Right atrium auricular region (tissue), 2 donors: ENCODE results near the gene AKT1. TPM values are rescaled to one million over a fixed set of nuclear protein-coding genes. Genes with fewer than 3 reads are reported as not detected.
"Not testable (repeated sequence)": the region's sequence is repeated elsewhere in the genome, so short reads cannot be mapped to it uniquely, and the experiment has no call there.

ENCODE experiments used
- DNase-seq: peaks from one replicate; pipeline ENCODE4 v3.0.0-alpha.2; 2019; ENCODE audit warnings: low spot score
- H3K27ac ChIP-seq, 2 donors: fragments of 200-600 bp; sonication (generic); 1 replicate in 1 of 2; 2 replicates in 1 of 2; pipeline ENCODE4 v1.5.1; 2016 to 2019
- H3K27me3 ChIP-seq, 2 donors: fragments of 200-600 bp; sonication (generic); one replicate each; pipeline versions ENCODE4 v1.5.1 to v1.6.0; 2017 to 2019
- H3K36me3 ChIP-seq: fragments of 200-600 bp; sonication (generic); one replicate; pipeline ENCODE4 v1.5.1; 2016
- H3K4me1 ChIP-seq, 2 donors: fragments of 200-600 bp; sonication (generic); one replicate each; pipeline versions ENCODE4 v1.5.1 to v1.6.0; 2017 to 2019
- H3K4me3 ChIP-seq, 2 donors: fragments of 200-600 bp; sonication (generic); 1 replicate in 1 of 2; 2 replicates in 1 of 2; pipeline ENCODE4 v1.5.1; 2017 to 2019; ENCODE audit warnings: mild to moderate bottlenecking in 1 of 2, moderate library complexity in 1 of 2
- H3K9me3 ChIP-seq, 2 donors: fragments of 200-600 bp; sonication (generic); one replicate each; pipeline ENCODE4 v1.5.1; 2019
- total RNA-seq, 2 donors: library from RNA; depleted of rRNA; stranded (reverse); fragments of >200 nt; gene quantifications; one replicate each; pipeline ENCODE4 v1.1.0, GENCODE V29; 2016
- TF ChIP-seq, protein P1 (sequence below), 2 donors: fragments of 200-600 bp; sonication (generic); IDR thresholded peaks; one replicate each; pipeline ENCODE4 v1.5.1; 2019; ENCODE audit warnings: antibody characterized with exemption in 2 of 2

AKT1 gene
- total RNA-seq, 2 donors from 2014 or later, result 77.7 to 93.8 TPM

DNA sequence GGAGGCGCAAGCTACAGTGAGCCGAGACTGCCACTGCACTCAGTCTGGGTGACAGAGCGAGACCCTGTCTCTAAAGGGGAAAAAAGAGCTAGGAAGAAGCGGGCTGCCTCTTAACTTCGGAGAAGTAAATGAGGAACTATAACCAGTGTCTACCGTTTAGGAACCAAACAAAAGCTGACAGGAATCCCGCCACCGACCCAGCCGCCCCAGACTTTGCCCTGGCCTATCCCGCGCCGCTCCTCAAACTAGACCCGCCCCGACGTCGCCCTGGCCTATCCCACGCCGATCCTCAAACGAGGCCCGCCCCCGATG is 43.2 kb downstream of the AKT1 start:
- H3K4me1 ChIP-seq, result peaks cover 0 to 27% of the 10 kb centered on the region in 2 donors
- TF ChIP-seq, protein P1, sequence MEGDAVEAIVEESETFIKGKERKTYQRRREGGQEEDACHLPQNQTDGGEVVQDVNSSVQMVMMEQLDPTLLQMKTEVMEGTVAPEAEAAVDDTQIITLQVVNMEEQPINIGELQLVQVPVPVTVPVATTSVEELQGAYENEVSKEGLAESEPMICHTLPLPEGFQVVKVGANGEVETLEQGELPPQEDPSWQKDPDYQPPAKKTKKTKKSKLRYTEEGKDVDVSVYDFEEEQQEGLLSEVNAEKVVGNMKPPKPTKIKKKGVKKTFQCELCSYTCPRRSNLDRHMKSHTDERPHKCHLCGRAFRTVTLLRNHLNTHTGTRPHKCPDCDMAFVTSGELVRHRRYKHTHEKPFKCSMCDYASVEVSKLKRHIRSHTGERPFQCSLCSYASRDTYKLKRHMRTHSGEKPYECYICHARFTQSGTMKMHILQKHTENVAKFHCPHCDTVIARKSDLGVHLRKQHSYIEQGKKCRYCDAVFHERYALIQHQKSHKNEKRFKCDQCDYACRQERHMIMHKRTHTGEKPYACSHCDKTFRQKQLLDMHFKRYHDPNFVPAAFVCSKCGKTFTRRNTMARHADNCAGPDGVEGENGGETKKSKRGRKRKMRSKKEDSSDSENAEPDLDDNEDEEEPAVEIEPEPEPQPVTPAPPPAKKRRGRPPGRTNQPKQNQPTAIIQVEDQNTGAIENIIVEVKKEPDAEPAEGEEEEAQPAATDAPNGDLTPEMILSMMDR (IDR thresholded peaks at IDR 0.05), result no peak
- no peaks in the 10 kb centered on the region for H3K27me3 ChIP-seq
- peak overlapping the region; percentile 95 to 100 for H3K4me3 ChIP-seq
- no peak for DNase-seq
- H3K9me3 ChIP-seq, result no peaks in the 10 kb centered on the region
- H3K36me3 ChIP-seq, result peaks cover 16% of the 10 kb centered on the region
- peak overlapping the region; percentile 87 for H3K27ac ChIP-seq

DNA sequence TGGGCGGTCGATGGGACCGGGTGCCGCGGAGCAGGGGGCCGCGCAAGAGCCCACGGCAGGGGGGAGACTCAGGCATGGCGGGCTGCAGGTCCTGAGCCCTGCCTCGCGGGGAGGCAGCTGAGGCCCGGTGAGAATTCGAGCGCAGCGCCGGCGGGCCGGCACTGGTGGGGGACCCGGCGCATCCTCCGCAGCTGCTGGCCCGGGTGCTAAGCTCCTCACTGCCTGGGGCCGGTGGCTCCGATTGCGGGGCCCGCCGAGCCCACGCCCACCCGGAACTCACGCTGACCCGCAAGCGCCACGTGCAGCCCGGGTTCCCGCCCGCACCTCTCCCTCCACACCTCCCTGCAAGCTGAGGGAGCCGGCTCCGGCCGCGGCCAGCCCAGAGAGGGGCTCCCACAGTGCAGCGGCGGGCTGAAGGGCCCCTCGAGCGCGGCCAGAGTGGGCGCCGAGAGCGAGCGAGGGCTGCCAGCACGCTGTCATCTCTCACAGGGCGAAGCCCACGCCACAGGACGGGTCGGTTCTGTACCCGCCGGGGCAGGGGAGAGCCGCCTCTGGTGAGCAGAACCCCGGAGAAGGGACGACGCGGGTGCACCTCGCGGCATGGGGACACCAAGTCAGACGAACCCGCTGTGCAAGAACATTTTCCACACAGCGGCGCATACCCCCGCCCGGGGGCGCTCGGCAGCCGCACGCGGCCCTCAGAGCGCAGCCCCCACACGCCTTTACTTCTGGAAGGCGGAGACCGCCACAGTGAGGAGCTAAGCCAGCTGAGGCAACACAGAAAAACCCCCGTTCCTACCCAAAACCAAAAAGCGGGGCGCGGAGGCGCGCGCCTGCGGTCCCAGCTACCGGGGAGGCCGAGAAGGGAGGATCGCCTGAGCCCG is 43.8 kb downstream of the AKT1 start:
- peak overlapping the region; percentile 87 for H3K27ac ChIP-seq
- DNase-seq, result no peak
- no peaks in the 10 kb centered on the region for H3K27me3 ChIP-seq
- peaks cover 10% of the 10 kb centered on the region for H3K36me3 ChIP-seq
- peaks cover 0 to 27% of the 10 kb centered on the region in 2 donors for H3K4me1 ChIP-seq
- TF ChIP-seq, protein P1 (IDR thresholded peaks at IDR 0.05), result no peak
- no peaks in the 10 kb centered on the region for H3K9me3 ChIP-seq
- peak overlapping the region; percentile 95 to 100 for H3K4me3 ChIP-seq

GRCh38 chr14:104750753-104751057 is 44.8 kb downstream of the AKT1 start:
- H3K4me1 ChIP-seq, result peaks cover 0 to 27% of the 10 kb centered on the region in 2 donors
- not testable (repeated sequence) for H3K27ac ChIP-seq, H3K9me3 ChIP-seq, H3K4me3 ChIP-seq, DNase-seq, H3K27me3 ChIP-seq, H3K36me3 ChIP-seq

DNA sequence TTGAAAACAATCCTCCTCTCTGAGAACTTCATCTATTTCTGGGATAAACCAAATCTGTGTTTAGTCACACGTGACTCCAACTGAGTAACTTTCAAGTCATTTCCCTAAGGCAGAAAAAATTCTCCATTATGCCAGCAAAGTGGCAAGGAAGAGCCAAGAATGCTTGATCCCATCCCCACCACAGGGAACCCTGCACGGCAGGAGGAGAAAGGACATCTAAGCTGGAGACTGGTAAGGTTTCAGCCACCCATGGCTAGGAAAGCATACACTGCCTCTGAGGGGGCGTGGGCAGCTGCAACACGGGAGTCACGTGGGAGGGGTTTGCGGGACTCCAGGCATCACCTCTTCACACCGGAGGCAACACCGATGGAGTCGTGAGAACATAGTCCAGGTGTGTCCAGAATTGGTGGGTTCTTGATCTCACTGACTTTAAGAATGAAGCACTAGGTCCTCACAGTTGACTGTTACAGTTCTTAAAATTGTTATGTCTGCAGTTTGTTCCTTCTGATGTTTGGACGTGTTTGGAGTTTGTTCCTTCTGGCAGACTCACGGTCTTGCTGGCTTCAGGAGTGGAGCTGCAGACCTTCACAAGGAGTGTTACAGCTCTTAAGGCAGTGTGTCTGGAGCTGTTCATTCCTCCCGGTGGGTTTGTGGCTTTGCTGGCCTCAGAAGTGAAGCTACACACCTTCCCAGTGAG is 45.3 kb downstream of the AKT1 start:
- Histone ChIP-seq H3K4me1 (peaks cover 0 to 25% of the 10 kb centered on the region in 2 donors), H3K4me3 (no peak overlapping the region), H3K36me3 (peaks cover 3% of the 10 kb centered on the region), H3K27me3 (no peaks in the 10 kb centered on the region), H3K27ac (no peak overlapping the region), H3K9me3 (no peaks in the 10 kb centered on the region)
- TF ChIP-seq, protein P1 (IDR thresholded peaks at IDR 0.05), result no peak
- no peak for DNase-seq

DNA sequence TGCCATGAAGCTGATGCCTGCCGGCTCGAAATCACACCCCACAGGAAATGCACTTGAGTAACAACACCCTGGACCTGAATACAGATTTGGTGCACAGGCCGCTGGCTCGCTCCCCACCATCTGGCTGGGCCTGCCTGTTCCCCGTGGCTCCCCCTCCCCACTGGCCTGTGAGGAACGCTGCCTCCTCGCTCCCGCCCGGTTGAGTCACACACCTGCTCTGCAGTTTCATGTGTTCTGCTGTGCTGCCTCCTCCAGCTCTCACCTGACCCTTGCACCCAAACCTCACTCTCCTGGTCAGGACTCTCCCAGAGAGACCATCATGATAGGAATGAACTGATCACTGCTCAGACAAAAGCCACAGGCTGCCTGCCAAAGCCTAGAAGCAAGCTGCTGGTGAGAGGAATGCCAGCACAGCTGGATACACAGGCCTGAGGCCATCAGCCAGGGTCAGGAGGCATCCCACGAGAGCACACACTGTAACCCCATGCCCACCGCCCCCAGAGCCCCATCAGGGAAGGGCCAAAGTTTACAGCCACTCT is 46.4 kb downstream of the AKT1 start:
- TF ChIP-seq, protein P1 (IDR thresholded peaks at IDR 0.05), result no peak

GRCh38 chr14:104747876-104748275 is 47.7 kb downstream of the AKT1 start:
- H3K27ac ChIP-seq, result peak overlapping the region; percentile 46 to 48
- H3K4me3 ChIP-seq, result no peak overlapping the region
- H3K36me3 ChIP-seq, result peaks cover 22% of the 10 kb centered on the region
- H3K9me3 ChIP-seq, result no peaks in the 10 kb centered on the region
- peaks cover 0 to 6% of the 10 kb centered on the region in 2 donors for H3K4me1 ChIP-seq
- TF ChIP-seq, protein P1 (IDR thresholded peaks at IDR 0.05), result no peak
- DNase-seq, result no peak
- H3K27me3 ChIP-seq, result no peaks in the 10 kb centered on the region

More for the DNA sequence above, 46.4 kb downstream of the AKT1 start:
- no peak for DNase-seq
- no peak overlapping the region for H3K4me3 ChIP-seq
- H3K27ac ChIP-seq, result peak overlapping the region in 1 of 2 donors; percentile 5
- H3K36me3 ChIP-seq, result peaks cover 10% of the 10 kb centered on the region
- H3K4me1 ChIP-seq, result peaks cover 0 to 14% of the 10 kb centered on the region in 2 donors
- H3K27me3 ChIP-seq, result no peaks in the 10 kb centered on the region
- no peaks in the 10 kb centered on the region for H3K9me3 ChIP-seq
